Caki2 (cell line): Measurements from ENCODE around the gene POLDIP3. TPM values are rescaled to one million over a fixed set of nuclear protein-coding genes. Genes with fewer than 3 reads are reported as not detected.
"Not testable (repeated sequence)": the region's sequence is repeated elsewhere in the genome, so short reads cannot be mapped to it uniquely, and the experiment has no call there.

Experiments used
- DNase-seq: peaks from one replicate; pipeline ENCODE4 v3.0.0-alpha.2; 2015; ENCODE audit warnings: low read depth
- in situ Hi-C: cut with HindIII; loops from 2 replicates; pipeline ENCODE4 v1.10.0; 2016; ENCODE audit warnings: low sequenced_read_pairs, low pct_unique_long_range_greater_than_20kb, mixed read lengths
- total RNA-seq: library from RNA; depleted of rRNA; stranded (reverse); fragments of >200 nt; shearing (Covaris generic); gene quantifications from 2 replicates; pipeline ENCODE4 v1.2.3, GENCODE V29; 2014; ENCODE audit warnings: low replicate concordance

POLDIP3 gene
- total RNA-seq, 1 experiment from 2014 or later = 10.9 TPM

GRCh38 chr22:42623756-42624441 lies 9.2 kb upstream of the POLDIP3 start:
- in situ Hi-C loops = no loop called here
- DNase-seq = no peak

DNA sequence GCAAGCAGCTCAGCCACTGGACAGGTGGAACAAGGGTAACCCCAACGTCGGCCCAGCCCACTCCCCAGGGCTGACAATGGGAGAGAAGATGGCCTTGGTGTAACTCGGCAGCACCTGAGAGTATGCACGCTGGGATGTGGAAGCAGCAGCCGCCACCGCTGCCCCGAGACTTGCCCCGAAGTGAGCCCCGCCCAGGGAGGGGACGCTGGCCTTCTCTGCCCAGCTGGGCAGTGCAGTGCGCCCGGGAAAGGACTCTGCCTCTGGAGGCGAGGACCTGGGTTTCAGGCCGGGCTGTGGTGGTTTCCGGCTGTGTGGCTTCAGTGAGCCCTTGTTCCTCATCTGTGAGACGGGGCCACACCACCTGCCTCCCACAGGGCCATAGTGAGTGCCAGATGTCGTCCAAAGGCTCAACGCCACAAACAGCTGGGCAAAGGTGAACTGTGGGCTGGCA lies 8.6 kb upstream of the POLDIP3 start:
- in situ Hi-C loops = no loop called here

GRCh38 chr22:42622061-42622710 lies 7.5 kb upstream of the POLDIP3 start:
- DNase-seq = no peak
- in situ Hi-C loops = no loop called here

More for the DNA sequence above, 8.6 kb upstream of the POLDIP3 start:
- DNase-seq = no peak

- peak; percentile 90 for DNase-seq
- in situ Hi-C loops = no loop called here
These were observed 6.9 kb upstream of the POLDIP3 start for GRCh38 chr22:42621505-42622002.

DNA sequence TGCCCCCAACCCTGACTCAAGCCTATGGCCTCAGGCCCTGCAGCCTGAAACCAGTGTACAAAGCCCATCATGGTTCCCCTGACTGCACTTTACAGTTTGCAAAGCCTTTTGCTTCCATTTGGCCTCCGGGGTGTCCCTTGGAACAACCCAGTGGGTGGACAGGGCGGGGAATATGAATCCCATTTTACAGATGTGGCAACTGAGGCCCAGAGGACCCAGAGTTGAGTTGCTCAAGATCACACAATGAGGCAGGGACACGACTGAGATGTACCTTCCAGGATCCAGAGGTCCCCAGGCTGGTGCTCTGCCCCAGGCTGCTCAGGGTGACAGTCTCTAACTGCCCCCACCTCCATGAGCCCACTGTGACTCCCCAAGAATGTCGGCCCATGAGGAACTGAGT lies 5.4 kb upstream of the POLDIP3 start:
- DNase-seq = no peak
- in situ Hi-C loops = no loop called here

DNA sequence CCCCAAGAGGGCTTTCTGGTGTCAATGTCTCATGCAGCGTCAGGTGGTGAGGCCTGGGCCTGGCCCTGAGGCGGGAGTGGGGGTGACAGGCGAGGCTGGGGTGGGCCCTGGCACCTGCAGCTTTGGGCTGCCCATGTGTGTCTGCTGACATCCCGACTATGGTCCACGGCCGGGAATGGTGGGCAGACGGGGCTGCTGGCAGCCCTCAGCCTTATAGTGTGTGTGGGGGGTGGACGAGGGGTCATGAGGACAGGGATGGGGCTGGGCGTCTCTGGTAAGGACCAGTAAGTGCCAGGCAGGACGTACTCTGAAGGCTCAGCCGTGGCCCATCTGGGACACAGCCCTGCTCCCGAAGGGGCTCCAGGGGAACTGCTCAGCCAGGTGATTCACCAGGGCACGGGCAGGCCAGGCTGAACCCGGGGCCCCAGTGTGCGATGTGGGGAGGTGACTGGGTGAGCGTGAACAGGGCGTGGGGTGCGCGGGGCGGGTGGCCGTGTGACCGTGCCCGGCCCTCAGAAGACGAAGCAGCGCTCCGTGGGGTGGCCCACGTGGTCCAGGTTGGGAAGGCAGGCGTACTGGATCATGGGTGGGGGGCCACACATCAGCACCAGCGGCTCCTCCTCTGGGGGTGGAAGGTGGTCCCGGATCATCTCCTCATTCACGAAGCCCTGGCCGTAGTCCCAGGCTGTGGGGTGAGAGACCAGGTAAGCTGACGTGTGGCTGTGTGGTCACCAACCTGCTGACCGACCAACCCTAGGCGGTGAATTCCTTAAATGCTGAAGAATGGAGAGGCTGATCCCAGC lies 4.8 kb upstream of the POLDIP3 start:
- in situ Hi-C loops = no loop called here
- no peak for DNase-seq

- in situ Hi-C loops = no loop called here
- no peak for DNase-seq
These were observed 2.7 kb upstream of the POLDIP3 start for GRCh38 chr22:42617155-42617983.

DNA sequence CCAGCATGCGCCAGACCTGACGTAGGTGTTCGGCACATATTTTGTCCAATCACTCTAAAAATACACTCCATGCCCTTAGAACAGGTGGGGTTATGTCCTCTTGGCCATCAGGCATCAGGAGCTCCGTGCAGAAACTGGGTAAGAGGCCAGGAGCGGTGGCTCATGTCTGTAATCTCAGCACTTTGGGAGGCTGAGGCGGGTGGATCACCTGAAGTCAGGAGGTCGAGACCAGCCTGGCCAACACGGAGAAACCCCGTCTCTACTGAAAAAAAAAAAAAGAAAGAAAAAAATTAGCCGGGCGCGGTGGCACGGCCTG lies 1.1 kb upstream of the POLDIP3 start:
- DNase-seq, in situ Hi-C loops: not testable (repeated sequence)

DNA sequence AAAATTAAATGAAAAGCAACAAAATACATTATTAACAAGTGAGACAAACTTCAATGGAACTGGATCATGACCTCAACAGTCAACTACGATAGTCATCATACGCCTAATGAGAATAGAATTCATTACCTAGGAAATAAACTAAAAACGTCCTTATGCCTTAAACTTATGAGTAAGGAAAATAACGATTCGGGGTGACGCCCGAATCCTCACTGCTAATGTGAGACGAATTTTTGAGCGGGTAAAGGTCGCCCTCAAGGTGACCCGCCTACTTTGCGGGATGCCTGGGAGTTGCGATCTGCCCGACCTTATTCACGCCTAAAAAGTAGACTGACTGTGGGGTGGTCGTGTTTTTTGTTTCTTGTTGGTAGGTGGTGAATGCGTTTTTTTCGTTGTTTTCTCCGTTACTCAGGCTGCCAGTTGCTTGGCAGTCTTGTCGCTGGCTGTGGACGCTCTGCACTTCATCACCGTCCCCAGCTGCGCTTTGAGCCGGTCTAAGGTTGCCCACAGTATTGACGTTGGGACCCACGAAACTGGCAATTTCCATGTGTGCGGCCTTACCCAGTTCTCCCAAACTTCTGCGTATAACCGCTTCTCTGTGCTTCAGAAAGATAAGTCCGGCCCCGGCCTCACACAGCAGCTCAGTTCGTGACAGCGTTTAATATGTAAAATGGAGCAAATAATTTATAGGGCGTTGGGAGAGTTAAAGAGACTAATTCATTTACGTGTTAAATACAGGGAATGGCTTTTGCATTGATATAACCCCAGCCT lies 593 bp upstream of the POLDIP3 start:
- in situ Hi-C loops = no loop called here
- DNase-seq = peak; percentile 100

- no peak for DNase-seq
- in situ Hi-C loops = no loop called here
These were observed 796 bp downstream of the POLDIP3 start for GRCh38 chr22:42613872-42614301.

- in situ Hi-C loops = no loop called here
- no peak for DNase-seq
These were observed 2.3 kb downstream of the POLDIP3 start for GRCh38 chr22:42612336-42612735.

DNA sequence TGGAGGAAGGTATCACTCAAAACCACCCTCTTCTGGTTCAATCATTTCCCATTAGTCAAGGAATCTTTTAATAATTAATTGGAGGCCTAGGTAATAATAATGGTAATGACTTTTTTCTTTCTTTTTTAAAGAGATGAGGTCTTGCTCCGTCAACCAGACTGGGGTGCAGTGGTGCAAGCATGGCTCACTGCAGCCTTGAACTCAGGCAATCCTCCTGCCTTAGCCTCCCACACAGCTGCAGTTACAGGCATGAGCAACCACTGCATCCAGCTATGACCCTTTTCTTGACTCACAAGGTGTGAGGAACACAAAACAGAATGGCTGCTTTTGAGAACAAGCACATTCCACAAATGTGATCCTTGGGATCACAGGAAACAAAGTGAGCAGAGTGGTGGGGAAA lies 3.6 kb downstream of the POLDIP3 start:
- DNase-seq = peak; percentile 55
- in situ Hi-C loops = no loop called here

GRCh38 chr22:42610186-42610585 lies 4.5 kb downstream of the POLDIP3 start:
- in situ Hi-C loops = no loop called here
- no peak for DNase-seq

- in situ Hi-C loops = no loop called here
- DNase-seq = peak; percentile 52
These were observed 5.8 kb downstream of the POLDIP3 start for GRCh38 chr22:42608823-42609361.

GRCh38 chr22:42608136-42608822 lies 6.4 kb downstream of the POLDIP3 start:
- in situ Hi-C loops = no loop called here
- DNase-seq = no peak

DNA sequence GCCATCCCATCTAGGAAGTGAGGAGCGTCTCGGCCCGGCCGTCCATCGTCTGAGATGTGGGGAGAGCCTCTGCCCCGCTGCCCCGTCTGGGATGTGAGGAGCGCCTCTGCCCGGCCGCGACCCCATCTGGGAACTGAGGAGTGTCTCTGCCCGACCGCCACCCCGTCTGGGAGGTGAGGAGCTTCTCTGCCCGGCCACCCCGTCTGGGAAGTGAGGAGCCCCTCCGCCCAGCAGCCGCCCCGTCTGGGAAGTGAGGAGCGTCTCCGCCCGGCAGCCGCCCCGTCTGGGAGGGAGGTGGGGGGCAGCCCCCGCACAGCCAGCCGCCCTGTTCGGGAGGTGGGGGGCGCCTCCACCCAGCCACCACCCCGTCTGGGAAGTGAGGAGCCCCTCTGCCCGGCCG lies 7.0 kb downstream of the POLDIP3 start:
- in situ Hi-C loops = not testable (repeated sequence)

DNA sequence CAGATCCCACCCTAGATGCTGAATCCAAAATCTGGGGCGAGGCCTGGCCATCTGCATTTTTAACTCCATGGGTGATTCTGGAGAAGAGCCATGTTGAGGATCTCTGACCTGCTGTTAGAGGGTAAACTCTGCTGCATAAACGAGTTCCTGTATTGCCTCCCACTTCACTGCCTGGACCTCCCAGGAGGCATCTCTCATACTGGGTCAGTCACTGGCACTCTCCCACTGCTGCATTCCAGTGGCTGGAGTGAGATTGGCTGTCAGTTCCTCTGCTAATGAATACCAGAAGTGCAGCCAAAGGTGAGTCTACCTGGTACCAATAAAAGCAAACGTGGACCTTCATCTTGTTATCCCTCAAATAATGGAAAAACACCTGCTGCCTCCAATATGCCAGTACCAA lies 10.3 kb downstream of the POLDIP3 start:
- in situ Hi-C loops = no loop called here
- no peak for DNase-seq

More for the DNA sequence above, 7.0 kb downstream of the POLDIP3 start:
- DNase-seq = not testable (repeated sequence)
